Activated CD4-positive, CD25-positive, alpha-beta regulatory T cell (primary cell): ENCODE results near the gene OLFML3.

ENCODE experiments used
- DNase-seq, 4 experiments: peaks; one replicate each; lab custom pipeline; 2025; lab: John Stamatoyannopoulos, UW

The OLFML3 gene

DNA sequence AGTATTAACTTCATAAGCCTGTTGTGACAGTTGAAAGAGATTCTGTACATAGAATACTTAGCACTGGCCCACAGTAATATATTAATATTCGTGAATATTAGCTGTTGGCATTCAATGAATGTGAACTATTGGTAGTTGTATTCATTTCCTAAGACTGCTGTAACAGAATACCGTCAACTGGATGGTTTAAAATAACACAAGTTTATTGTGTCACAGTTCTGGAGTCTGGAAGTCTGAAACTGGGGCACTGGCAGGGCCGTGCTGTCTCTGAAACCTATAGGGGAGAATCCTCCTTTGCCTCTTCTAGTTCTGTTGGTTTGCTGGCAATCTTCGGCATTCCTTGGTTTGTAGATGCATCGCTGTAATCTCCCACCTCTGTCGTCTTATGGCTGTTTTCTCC is 47.5 kb downstream of the OLFML3 start:
- no peak for DNase-seq
